Measurements from ENCODE around the gene RBMS1. TPM values are rescaled to one million over a fixed set of nuclear protein-coding genes. Genes with fewer than 3 reads are reported as not detected.
A peak's percentile ranks its signal among the peaks of the same experiment; 100 is the strongest.

Gene RBMS1
- total and polyA plus RNA-seq, 2 experiments from 2014 or later: 55.5 to 94.8 TPM

DNA sequence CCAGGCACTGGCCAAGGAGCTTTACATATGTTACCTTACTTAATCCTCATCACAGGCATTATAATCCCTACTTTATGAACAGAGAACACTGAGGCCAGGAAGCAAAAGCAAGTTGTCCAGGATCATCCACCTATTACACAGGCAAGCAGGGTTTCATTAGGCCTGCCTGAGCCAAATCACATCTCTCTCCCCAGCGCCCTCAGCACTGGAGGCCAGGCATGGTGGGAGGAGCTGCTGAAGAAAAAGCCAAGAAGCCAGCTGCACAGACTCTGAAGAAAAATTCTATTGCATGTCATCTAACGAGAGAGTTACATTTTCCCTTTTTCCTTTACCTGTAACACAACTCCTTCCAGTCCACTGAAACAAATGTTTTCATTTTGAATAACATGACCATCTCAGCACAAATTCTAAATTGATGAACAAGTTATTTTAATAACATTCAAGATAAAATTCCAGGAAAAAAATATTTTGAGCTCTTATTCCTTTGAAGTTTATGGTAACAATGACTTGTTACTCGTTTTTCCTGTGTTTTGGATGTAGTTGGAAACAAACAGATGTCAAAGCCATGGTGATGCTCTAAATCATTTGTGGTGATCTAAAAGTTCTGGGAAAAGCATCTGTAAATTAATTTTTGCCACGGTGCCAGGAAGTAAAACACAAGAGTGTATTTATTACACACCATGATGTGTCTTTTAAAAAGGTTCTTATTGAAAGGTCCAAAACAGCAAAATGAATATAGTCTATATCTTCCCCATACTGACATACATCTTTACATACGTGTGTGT, 154.5 kb downstream of the RBMS1 start:
- no peaks in the 10 kb centered on the region for H3K9me3 Mint-ChIP-seq
- no peak overlapping the region for H3K27ac Mint-ChIP-seq
- Histone ChIP-seq H3K36me3 (ENCODE audit: insufficient read depth) (no peaks in the 10 kb centered on the region), H3K4me3 (no peak overlapping the region), H3K4me2 (no peak overlapping the region), H3K4me1 (ENCODE audit: insufficient read depth) (no peaks in the 10 kb centered on the region), H4K20me1 (replicated peaks; ENCODE audit: insufficient read depth) (peaks cover 5% of the 10 kb centered on the region), H2AFZ (no peak overlapping the region), H3F3A (replicated peaks; ENCODE audit: low read depth) (no peaks in the 10 kb centered on the region), H3K27ac (ENCODE audit: low read depth) (no peak overlapping the region), H3K79me2 (replicated peaks; ENCODE audit: insufficient read depth) (peaks cover 73% of the 10 kb centered on the region), H3K27me3 (ENCODE audit: insufficient read depth) (no peaks in the 10 kb centered on the region), H3K9me2 (ENCODE audit: insufficient read depth) (no peaks in the 10 kb centered on the region)
- no peak for TF ChIP-seq ZNF331 (CRISPR knock-in tag; IDR thresholded peaks at IDR 0.05; ENCODE audit: low read depth)
- TF ChIP-seq, protein P1, sequence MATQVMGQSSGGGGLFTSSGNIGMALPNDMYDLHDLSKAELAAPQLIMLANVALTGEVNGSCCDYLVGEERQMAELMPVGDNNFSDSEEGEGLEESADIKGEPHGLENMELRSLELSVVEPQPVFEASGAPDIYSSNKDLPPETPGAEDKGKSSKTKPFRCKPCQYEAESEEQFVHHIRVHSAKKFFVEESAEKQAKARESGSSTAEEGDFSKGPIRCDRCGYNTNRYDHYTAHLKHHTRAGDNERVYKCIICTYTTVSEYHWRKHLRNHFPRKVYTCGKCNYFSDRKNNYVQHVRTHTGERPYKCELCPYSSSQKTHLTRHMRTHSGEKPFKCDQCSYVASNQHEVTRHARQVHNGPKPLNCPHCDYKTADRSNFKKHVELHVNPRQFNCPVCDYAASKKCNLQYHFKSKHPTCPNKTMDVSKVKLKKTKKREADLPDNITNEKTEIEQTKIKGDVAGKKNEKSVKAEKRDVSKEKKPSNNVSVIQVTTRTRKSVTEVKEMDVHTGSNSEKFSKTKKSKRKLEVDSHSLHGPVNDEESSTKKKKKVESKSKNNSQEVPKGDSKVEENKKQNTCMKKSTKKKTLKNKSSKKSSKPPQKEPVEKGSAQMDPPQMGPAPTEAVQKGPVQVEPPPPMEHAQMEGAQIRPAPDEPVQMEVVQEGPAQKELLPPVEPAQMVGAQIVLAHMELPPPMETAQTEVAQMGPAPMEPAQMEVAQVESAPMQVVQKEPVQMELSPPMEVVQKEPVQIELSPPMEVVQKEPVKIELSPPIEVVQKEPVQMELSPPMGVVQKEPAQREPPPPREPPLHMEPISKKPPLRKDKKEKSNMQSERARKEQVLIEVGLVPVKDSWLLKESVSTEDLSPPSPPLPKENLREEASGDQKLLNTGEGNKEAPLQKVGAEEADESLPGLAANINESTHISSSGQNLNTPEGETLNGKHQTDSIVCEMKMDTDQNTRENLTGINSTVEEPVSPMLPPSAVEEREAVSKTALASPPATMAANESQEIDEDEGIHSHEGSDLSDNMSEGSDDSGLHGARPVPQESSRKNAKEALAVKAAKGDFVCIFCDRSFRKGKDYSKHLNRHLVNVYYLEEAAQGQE (IDR thresholded peaks at IDR 0.05; ENCODE audit: unreplicated experiment): no peak
- TF ChIP-seq EZH2phosphoT487 (IDR thresholded peaks at IDR 0.05; ENCODE audit: unreplicated experiment): no peak
- TF ChIP-seq CREB1 (CRISPR knock-in tag; IDR thresholded peaks at IDR 0.05; ENCODE audit: low read depth): no peak
- TF ChIP-seq POLR2AphosphoS5 (IDR thresholded peaks at IDR 0.05; ENCODE audit: low read depth): no peak
- TF ChIP-seq, protein P2, sequence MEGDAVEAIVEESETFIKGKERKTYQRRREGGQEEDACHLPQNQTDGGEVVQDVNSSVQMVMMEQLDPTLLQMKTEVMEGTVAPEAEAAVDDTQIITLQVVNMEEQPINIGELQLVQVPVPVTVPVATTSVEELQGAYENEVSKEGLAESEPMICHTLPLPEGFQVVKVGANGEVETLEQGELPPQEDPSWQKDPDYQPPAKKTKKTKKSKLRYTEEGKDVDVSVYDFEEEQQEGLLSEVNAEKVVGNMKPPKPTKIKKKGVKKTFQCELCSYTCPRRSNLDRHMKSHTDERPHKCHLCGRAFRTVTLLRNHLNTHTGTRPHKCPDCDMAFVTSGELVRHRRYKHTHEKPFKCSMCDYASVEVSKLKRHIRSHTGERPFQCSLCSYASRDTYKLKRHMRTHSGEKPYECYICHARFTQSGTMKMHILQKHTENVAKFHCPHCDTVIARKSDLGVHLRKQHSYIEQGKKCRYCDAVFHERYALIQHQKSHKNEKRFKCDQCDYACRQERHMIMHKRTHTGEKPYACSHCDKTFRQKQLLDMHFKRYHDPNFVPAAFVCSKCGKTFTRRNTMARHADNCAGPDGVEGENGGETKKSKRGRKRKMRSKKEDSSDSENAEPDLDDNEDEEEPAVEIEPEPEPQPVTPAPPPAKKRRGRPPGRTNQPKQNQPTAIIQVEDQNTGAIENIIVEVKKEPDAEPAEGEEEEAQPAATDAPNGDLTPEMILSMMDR (conservative IDR thresholded peaks at IDR 0.05; ENCODE audit: low read depth in 2 of 2): no peak
- TF ChIP-seq ZNF114 (CRISPR knock-in tag; IDR thresholded peaks at IDR 0.05): no peak
- no peak overlapping the region for H3K4me3 Mint-ChIP-seq
- ATAC-seq: peak; percentile 55
- peaks cover 18% of the 10 kb centered on the region for H3K4me1 Mint-ChIP-seq
- H3K36me3 Mint-ChIP-seq (ENCODE audit: low read depth): no peaks in the 10 kb centered on the region
- no peaks in the 10 kb centered on the region for H3K27me3 Mint-ChIP-seq (ENCODE audit: insufficient read depth, low read depth, poor library complexity)
- DNase-seq (ENCODE audit: low spot score): no peak

DNA sequence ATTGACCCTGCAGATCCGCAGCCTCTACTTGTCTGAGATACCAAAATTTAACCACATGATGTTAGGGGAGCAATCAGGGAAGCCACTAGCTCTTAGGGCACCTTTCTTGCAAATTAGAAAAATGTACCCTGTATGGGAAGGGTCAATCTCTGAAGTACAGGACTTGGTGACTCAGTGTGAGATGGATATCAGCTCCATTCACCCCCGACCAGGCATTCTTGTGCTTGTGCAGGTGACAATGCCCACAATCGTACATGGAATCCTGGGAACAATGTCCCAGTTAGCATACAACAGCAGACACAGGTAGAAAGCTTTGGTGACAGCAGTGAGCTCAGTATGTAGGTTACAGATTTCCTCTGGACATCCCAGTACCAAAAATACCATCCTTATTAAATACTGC, 155.9 kb downstream of the RBMS1 start:
- no peaks in the 10 kb centered on the region for H3K27me3 Mint-ChIP-seq (ENCODE audit: insufficient read depth, low read depth, poor library complexity)
- Histone ChIP-seq H3K36me3 (ENCODE audit: insufficient read depth) (no peaks in the 10 kb centered on the region), H3K79me2 (replicated peaks; ENCODE audit: insufficient read depth) (peaks cover 71% of the 10 kb centered on the region), H3K9me2 (ENCODE audit: insufficient read depth) (no peaks in the 10 kb centered on the region), H4K20me1 (replicated peaks; ENCODE audit: insufficient read depth) (peaks cover 7% of the 10 kb centered on the region), H3K27ac (ENCODE audit: low read depth) (no peak overlapping the region), H3K27me3 (ENCODE audit: insufficient read depth) (no peaks in the 10 kb centered on the region), H3K4me3 (no peak overlapping the region), H3K4me1 (ENCODE audit: insufficient read depth) (no peaks in the 10 kb centered on the region), H3K4me2 (no peak overlapping the region), H3F3A (replicated peaks; ENCODE audit: low read depth) (no peaks in the 10 kb centered on the region), H2AFZ (no peak overlapping the region)
- H3K4me3 Mint-ChIP-seq: no peak overlapping the region
- no peak overlapping the region for H3K27ac Mint-ChIP-seq
- H3K9me3 Mint-ChIP-seq: no peaks in the 10 kb centered on the region
- H3K36me3 Mint-ChIP-seq (ENCODE audit: low read depth): no peaks in the 10 kb centered on the region
- DNase-seq (ENCODE audit: low spot score) (no peak), ATAC-seq (no peak)
- peaks cover 17% of the 10 kb centered on the region for H3K4me1 Mint-ChIP-seq
- TF ChIP-seq NANOG (IDR thresholded peaks at IDR 0.05; ENCODE audit: borderline replicate concordance): no peak
- TF ChIP-seq, protein P2 (conservative IDR thresholded peaks at IDR 0.05; ENCODE audit: low read depth in 2 of 2): no peak
- no peak for TF ChIP-seq CREB1 (CRISPR knock-in tag; IDR thresholded peaks at IDR 0.05; ENCODE audit: low read depth)
- no peak for TF ChIP-seq JUNB (IDR thresholded peaks at IDR 0.05; ENCODE audit: unreplicated experiment)
- no peak for TF ChIP-seq EZH2phosphoT487 (IDR thresholded peaks at IDR 0.05; ENCODE audit: unreplicated experiment)

All from GM23338 (cell line).